Stimulated activated CD4-positive, alpha-beta T cell treated with anti-CD3 and anti-CD28 coated beads, Interleukin-2, amount 100 ng/mL, for 4 hours (primary cell): ENCODE measurements around the gene JAK2.
"Not testable (repeated sequence)": the region's sequence is repeated elsewhere in the genome, so short reads cannot be mapped to it uniquely, and the experiment has no call there.

ENCODE experiments used
- DNase-seq: peaks from one replicate; pipeline ENCODE4 v3.0.0-alpha.2; 2020; ENCODE audit warnings: low read depth

JAK2 gene

DNA sequence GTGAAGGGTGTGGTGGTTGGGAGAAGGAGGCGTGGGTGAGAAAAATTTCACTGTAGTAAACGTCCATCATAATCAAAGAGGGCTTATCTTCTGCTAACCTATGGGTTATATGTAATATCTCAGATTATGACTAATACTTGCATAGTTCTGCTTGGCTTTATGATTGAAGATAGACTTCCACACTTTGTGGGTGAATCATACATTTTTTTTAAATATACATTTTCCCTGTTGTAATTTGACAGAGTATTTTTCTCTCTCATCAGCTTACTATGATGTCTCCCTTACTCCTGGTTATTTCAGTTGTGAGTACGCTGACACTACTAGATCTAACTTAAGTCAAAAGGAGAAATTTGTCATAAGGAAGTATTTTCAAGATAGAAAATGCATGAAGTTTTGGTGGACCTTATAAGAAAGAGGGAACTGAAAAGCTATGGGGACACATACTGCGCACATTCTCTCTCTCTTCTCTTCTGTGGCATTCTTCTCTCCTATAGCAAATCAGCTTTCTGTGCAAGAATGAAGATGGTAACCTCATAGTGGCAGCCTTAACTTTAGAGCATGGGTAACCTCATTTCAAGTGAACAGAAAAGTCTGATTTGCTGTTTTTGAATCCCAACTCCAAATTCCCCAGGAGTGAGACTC, 4.9 kb upstream of the JAK2 start:
- no peak for DNase-seq

DNA sequence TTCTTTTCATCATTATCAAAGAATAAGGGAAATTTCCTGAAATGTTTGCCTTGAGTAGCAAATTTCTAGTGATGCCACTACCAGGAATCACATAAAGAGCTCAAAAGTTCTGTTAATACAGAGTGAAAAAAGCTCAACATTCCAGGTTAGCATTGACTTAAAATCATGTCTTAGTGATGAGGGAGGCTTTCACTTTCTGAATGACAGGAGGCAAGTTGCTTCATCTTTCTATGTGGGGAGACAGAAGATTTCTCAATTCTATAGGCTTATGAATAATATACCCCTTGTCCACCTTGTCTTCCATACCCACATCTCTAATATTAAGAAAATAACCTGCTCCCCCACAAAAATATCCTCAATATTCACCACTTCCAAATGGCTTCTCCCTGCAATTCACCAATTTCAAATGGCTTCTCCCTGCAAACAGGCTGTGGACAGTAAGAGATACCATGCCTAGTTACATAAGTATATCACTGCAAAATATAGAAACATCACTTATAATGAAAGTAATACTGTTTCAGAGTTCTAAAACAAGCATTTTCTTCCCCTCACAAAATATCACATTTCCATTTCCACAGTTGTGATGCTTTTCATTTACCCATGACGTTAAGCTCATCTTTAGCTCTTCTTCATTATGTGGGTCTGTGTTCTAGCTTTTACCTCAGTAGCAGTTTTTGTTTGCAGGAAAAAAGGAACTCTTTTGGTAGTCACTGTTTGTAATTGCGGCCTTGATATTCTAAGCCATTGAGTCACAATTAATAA, 2.2 kb upstream of the JAK2 start:
- DNase-seq: no peak

DNA sequence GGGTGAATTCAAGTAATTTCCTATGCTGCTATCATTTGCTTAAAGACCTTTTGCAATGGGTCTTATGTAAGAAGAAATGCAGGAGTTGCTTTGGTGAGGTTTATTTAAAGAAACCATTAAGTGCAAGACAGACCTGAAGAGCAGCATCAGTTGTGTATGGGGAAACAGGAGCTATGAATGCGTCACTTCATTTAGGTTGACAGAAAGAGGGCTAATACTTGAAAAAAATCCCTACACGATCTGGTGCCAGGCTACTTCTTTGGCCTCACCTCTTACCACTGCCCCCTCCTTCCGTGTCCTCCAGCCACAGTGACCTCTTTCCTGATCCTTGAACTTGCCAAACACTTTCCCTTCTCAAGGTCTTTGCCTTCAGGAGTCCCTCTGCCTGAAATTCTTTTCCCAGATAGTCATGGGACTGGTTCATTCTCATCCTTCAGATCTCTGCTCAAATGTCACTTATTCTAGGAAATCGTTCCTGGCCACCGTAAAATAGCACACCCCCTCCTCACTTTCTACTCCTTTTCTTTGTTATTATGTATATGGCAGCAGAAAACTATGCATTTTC, 1.4 kb upstream of the JAK2 start:
- DNase-seq: no peak

DNA sequence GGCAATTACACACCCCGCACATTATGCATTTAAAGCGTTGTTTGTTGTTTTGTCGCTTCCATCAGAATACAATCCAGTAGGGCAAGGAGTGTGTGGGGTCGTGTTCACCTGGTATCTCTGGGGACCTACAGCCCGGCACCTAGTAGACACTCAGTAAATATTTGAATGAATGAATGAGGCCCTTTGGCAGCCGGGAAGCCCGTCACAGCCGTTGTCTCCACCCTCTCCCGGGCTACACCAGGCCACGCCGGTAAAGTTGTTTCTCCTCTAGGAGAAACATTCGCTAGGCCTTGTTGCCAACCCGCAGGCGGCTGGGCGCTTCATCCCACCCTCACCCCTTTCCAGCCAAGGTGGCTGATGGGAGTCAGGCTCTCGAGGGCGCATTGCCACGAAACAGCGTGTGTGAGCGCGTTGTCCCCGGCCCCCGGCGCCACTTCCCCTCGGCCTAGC, 876 bp upstream of the JAK2 start:
- DNase-seq: no peak

DNA sequence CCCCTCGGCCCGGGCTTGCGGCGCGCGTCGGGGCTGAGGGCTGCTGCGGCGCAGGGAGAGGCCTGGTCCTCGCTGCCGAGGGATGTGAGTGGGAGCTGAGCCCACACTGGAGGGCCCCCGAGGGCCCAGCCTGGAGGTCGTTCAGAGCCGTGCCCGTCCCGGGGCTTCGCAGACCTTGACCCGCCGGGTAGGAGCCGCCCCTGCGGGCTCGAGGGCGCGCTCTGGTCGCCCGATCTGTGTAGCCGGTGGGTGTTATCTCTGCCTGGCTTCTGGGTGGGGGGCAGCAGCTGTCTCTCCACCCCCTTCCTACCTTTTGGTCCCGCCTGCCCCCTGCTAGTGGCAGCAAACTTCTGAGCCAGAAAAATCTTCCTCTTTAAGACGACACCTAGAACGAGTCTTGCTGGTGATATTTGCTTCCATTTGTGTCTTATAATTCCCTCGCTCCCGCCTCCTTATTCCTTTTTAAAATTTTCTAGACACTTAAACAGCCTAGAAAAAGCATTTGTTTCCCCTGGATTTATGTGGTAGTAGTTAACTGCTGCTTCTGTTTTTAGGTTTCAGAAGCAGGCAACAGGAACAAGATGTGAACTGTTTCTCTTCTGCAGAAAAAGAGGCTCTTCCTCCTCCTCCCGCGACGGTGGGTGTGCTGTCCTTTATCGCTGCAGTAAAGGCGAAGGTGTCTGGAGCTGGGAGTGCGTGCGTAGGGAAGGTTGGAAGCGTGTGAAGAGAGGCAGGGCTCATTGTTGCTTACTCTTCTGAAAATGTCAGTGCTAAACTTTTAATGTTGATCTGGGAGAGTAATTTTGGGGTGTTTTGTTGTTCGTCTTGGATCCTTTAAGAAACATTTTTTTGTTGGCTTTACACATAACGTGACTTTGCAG, 554 bp downstream of the JAK2 start:
- no peak for DNase-seq

DNA sequence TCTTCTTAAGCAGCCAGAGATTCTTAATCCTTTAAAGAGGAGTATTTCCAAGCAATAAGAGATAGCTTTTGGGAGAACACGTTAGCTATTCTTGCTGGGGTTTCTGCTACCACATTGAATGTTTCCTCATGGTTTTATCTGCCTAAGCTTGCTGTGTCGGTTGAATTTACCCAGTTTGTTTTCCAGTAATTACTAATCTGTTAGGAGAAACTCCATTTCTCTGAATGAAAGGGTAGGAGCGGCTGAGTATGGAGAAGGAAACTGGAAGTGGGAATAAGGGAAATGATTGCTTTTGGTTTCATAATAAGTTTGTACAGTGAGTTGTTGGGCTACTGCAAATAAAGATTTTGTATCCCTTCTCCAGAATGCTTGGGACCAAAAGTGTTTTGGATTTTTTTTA, 1.2 kb downstream of the JAK2 start:
- no peak for DNase-seq

DNA sequence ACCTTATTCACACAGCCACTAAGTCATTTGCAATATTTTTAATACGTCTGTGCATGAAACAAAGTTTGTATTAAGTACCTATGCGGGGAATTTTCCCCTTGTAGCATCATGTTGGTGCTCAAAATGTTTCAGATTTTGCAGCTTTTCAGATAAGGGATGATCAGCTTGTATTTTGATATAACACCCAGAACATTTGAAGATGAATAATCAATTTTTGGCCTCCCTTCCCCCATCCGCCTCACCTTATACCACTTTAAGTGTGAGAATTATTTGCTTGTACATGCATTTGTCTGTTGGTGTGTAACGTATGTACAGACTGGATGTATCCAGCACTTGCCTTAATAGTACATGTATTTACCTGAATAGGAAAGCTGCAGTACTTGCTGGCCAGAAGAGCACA, 1.7 kb downstream of the JAK2 start:
- DNase-seq: no peak

DNA sequence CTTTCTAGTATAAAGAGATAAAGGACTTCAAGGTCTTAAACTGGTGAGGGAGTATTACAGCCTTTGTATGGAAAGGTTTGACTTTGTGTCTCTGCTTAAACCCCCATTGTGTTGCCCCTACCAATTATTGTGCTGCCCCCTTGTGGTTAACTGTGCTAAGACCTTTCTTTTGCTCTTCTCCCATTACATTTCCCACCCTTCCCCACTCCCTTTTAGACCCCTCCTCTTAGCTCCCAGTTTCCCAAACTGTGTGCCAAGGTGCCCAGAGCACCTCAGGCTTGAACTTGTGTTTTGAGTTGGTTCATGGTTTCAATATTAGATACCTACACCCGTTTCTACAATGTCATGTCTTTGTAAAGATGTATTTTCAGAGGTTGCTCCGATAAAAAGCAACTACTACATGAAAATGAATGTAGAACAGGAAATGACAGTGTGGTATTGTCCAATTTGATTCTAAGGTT, 2.9 kb downstream of the JAK2 start:
- peak; percentile 43 for DNase-seq

DNA sequence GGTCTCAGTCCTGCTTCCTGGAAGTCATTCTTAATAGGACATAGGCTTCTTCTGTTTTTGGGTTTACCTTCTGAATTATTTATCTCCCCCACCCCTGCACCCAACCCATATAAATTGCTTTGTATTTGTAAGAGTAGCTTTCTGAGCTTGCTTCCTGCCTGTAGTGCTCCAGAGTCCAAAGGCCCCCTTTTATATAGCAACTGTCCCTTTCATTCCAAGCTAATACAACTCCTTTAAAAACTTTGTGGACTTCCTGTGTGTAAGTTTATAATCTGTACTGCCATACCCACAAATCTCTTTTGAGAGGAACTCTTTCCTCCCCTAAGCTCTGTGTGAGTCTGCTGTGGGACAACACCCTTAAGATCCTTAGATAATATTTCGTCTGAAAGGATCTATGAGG, 7.8 kb downstream of the JAK2 start:
- DNase-seq: no peak

DNA sequence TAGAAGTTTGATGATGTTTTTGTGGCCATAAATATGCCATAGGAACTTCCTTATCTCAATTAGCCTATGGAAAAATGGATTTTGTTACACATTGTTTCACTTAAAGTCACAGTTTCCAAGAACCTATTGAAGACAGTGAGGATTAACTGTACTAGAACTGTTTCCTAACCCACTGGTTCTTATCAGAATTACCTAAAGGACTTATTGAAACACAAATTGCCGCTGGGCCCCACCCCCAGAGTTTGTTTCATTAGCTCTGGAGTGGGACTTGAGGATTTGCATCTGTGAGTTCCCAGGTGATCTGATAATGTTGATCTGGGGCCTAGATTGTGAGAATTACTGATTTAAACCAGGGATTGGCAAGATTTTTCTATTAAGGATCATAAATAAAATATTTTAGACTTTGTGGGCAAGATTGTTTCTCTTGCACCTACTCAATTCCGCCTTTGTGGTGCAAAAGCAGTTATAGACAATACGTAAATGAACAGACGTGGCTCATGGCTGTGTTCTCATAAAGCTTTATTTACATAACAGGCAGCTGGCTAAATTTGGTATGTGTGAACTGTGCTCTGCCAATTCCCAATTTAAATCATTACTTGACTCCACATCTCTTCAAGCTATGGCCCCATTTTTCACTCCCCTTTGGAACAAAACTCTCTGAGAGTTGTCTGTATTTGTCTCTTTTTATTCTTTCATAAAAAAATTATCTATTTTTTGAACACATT, 9.3 kb downstream of the JAK2 start:
- no peak for DNase-seq

DNA sequence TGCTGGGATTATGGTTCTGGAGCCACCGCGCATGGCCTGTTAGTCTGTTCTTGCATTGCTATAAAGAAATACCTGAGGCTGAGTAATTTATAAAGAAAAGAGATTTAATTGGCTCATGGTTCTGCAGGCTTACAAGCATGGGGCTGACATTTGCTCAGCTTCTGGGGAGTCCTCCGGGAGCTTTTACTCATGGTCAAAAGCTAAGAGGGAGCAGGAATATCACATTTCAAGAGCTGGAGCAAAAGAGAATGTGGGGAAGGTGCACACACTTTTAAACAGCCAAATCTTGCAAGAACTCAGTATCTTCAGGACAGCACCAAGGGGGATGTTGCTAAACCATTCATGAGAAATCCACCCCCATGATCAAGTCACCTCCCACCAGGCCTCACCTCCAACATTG, 12.1 kb downstream of the JAK2 start:
- no peak for DNase-seq

DNA sequence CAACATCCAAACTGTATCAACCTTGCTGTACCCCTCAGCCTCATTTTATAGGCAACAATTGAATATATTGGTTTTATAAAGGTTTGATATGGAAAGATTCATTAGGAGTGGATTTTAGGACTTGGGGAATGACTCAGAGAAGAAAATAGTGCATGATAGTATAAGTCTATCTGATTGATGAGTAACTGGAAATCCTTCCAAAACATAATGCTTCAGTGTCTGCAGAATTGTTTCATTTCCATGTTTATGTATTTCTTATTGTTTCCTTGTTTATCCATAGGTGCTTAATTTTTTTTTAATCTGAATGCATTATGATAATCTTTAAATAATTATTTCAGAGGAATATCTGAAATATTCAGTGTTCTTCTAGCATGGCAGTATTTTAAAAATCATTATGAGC, 12.6 kb downstream of the JAK2 start:
- no peak for DNase-seq

DNA sequence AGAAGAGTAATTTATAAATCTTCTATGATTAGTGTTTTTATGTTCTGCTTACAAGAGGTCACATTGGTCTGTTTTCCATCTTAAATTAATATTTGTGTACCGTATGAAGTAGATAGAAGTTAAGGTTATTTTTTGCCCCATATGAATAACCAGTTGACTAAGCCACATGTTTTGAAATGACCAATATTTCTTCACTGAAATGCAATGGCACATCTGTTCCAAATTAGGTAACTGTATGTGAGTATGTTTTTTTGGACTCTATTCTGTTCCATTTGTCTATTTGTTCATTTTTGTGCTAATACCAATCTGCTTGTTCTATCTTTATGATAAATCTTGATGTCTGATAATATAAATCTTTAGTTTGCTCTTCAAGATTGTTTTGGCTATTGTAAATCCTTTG, 17.7 kb downstream of the JAK2 start:
- no peak for DNase-seq

DNA sequence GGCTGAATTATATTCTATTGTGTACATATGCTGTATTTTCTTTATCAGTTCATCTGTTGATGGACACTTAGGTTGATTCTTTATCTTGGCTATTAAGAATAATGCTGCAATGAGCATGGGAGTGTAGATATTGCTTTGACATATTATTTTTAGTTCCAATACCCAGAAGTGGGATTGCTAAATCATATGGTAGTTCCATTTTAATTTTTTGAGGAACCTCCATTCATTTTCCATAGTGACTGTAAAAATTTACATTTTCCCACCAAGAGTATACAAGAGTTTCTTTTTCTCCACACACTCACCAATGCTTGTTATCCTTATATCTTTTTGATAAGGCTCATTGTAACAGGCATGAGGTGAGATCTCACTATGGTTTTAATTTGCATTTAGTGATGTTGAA, 19.4 kb downstream of the JAK2 start:
- DNase-seq: no peak

DNA sequence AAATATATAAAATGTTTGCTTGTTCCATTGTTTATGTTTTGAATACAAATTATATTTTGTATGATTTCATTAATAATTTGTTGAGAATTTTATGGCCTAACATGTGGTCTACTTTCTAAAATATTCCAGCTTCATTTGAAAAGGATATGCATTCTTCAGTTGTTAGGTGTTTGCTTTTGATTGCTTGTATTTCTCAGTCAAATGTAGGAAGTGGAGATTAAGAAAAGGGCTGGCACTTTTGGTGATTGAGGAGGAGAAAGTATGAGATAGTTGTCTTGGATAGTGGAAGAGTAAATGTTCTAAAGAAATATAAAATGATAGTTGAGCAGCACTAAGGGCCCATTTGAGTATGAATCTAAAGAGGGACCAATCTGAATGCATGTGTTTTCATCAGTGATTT, 23.1 kb downstream of the JAK2 start:
- no peak for DNase-seq

DNA sequence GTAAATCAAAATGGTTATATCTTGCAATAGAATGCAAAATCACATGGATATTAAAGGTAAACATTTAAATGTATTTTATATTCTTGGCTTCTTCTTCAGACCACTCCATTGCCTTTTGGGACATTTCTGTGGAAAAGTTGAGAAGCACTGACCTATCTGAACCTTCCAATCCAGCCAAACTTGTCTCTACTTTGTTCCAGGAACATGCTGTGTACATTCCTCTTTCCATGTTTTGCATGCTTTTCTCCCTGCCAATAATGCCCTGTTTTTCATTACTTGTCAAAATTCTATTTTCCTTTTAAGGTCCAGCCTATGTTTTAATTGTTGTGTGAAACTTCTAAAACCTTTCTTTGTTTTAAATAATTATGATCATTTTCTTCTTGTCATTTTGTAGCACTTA, 28.3 kb downstream of the JAK2 start:
- DNase-seq: no peak

DNA sequence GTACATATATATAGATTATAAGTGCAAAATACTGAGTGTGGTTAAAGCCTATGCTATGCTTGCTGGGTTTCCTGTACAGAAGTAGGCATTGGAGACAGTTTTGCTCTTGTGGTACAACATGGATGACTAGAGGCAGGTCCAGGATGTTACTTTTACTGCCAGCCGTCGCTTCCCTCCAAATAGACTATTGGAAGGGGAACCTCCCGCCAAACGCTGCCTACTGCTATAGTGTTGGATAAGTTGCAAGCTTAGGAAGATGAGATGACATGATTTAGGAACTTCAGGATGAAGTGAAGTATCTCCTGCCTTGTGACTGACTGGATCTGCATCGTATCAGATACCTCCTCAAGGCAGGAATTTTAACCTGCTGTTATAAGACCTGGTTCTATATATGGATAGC, 30.9 kb downstream of the JAK2 start:
- no peak for DNase-seq

DNA sequence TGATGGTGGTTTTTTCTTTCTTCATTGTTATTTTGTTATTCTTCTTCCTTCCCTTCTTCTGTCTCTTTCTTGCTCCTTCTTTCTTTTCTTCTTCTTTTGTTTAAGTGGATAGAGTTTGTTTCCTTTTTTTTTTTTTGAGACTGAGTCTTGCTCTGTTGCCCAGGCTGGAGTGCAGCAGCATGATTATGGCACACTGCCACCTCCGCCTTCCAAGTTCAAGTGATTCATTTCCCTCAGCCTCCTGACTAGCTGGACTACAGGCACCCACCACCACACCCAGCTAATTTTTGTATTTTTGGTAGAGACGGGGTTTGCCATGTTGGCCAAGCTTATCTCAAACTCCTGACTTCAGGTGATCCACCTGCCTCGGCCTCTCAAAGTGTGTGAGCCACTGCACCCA, 40.3 kb downstream of the JAK2 start:
- no peak for DNase-seq

DNA sequence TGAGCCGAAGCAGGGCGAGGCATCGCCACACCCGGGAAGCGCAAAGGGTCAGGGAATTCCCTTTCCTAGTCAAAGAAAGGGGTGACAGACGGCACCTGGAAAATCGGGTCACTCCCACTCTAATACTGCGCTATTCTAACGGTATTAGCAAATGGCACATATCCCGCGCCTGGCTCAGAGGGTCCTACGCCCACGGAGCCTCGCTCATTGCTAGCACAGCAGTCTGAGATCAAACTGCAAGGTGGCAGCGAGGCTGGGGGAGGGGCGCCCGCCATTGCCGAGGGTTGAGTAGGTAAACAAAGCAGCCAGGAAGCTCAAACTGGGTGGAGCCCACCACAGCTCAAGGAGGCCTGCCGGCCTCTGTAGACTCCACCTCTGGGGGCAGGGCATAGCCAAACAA, 46.9 kb downstream of the JAK2 start:
- not testable (repeated sequence) for DNase-seq

DNA sequence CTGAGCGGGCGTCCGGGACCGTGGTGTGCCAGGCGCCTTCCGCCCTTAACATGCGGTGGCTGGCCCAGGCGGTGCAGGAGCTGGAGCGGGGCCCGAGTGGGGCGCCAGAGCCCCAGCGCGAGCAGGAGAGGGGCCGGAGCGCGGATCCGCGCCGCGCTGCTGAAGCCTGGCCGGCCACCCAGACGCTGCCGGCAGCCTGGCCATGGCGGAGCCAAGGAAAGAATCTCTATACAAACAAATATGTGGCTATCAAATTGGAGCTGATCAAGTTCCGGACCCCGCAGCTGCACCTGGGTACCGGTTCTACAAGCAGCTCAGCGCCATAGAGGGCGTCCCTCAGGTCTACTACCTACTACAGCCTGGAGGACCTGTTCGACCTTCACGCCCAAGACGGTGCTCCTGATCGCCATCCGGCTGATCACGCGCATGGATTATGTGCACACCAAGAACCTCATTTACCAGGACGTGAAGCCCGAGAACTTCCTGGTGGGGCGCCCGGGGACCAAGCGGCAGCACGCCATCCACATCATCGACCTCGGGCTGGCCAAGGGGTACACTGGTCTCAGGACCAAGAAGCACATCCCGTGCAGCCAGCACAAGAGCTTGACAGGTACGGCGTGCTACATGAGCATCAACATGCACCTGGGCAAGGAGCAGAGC, 55.8 kb downstream of the JAK2 start:
- DNase-seq: no peak

DNA sequence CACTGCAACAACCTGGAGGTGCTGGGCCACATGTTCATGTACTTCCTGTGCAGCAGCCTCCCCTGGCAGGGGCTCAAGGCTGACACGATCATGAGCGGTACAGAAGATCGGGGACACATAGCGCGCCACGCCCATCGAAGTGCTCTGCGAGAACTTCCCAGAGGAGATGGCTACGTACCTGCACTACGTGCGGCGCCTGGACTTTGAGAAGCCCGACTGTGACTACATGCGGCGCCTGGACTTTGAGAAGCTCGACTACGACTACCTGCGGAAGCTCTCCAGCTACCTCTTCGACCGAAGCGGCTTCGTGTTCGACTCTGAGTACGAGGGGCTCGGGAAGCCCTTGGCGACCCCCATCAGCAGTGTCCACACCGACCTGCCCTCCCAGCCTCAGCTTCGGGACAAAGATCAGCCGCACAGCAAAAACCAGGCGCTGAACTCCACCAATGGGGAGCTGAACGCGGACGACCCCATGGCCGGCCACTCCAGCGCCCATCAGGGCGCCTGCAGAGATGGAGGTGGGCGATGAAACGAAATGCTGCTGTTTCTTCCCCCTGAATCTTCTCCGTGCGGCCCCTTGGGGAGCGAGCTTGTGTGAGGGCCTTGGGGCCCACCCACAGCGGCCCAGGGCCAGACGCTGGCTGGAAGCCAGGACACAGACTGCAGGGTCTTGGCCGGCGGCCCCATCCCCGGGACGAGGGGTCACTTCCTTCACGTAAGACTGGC, 56.5 kb downstream of the JAK2 start:
- DNase-seq: no peak
